Epithelial cell of esophagus (primary cell): ENCODE data around the gene ETFA.

Experiments used
- DNase-seq: peaks from one replicate; pipeline ENCODE4 v3.0.0; 2010; ENCODE audit warnings: low read depth
- H3K4me3 ChIP-seq: 2 replicates; pipeline ENCODE4 v1.5.1; 2011; ENCODE audit warnings: mild to moderate bottlenecking, low read length, control low read depth
- TF ChIP-seq, protein P1 (sequence below): IDR thresholded peaks from 2 replicates; pipeline ENCODE4 v1.5.1; 2011; ENCODE audit warnings: low read depth, mild to moderate bottlenecking, low read length, control low read depth, inconsistent platforms; ENCODE audit not compliant: insufficient read depth; ENCODE audit errors: missing control alignments

The ETFA gene

DNA sequence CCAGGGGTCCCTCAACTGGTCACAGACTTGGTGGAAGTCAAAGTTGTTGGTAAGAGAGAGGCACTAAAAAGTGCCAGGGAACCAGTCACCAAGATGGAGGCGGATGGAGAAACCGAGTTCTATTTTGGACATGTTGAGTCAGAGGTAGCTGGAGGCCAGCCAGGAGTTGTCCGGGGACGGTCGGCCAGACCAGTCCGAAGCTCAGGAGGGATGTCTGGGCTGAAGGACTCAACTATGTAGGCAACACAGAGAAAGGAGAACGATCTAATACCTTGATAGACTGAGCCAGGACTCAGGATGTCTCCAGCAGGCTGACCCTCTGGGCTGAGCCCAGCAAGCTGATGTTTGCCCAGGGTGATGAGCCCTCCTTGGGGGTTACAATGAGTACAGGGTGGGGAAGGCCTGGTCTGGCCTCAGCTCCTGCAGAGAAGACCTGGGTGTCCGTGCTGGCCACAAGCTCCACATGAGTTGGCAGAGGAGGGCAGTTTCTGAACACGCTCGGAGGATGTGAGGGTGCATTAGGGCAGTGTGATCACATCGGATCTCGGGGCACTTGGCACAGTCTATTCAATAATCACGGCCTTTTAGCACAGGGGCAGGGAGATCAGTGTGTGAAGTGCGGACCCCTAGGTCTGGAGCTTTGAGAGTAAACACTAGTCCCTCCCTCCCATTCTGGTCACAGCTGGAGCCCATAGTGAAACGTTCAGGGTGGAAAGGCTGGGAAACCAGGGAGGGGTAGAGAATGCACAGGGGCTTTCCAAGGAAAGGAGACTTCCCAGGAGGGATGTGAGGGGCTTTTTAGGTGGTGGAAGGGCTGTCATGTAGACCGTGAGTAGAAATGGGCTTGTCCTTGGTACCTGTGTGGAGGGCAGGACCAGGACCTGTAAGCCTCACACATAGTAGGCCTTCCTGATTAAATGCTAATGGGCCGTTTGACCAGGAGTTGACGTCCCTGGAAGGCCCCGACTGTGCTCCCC is 111.9 kb downstream of the ETFA start:
- no peak overlapping the region for H3K4me3 ChIP-seq
- peak; percentile 41 for DNase-seq
- TF ChIP-seq, protein P1, sequence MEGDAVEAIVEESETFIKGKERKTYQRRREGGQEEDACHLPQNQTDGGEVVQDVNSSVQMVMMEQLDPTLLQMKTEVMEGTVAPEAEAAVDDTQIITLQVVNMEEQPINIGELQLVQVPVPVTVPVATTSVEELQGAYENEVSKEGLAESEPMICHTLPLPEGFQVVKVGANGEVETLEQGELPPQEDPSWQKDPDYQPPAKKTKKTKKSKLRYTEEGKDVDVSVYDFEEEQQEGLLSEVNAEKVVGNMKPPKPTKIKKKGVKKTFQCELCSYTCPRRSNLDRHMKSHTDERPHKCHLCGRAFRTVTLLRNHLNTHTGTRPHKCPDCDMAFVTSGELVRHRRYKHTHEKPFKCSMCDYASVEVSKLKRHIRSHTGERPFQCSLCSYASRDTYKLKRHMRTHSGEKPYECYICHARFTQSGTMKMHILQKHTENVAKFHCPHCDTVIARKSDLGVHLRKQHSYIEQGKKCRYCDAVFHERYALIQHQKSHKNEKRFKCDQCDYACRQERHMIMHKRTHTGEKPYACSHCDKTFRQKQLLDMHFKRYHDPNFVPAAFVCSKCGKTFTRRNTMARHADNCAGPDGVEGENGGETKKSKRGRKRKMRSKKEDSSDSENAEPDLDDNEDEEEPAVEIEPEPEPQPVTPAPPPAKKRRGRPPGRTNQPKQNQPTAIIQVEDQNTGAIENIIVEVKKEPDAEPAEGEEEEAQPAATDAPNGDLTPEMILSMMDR: no peak

DNA sequence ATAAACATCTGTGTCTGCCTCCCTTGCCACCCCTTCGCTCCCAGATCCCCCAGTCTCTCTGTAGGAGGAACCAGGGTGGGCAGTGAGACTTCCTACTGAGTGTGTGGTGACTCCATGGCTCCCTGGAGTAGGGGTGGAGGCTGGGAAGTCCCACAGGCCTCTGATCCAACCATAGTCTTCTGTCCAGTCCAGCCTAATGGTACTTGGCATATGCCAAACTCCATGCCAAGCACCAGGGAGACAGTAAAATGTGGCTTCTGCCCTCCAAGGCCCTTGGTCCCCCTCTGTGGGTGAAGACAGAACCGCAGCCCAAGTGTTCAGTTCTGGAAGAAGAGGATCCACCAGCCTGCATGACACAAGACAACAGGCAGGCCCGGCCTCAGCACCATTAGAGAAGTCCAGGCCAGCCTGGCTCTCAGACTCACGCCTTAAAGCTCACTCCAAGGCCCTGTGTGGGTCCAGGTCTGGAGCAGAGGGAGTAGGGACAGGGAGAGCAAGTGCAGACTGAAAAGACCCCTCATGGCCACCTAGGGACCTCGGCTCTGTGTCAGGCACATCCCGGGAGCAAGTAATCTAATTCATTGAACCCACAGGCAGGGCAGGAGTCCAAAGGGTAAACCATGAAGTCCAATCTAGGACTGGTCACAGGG is 112.7 kb downstream of the ETFA start:
- no peak overlapping the region for H3K4me3 ChIP-seq
- TF ChIP-seq, protein P1: no peak
- DNase-seq: no peak

DNA sequence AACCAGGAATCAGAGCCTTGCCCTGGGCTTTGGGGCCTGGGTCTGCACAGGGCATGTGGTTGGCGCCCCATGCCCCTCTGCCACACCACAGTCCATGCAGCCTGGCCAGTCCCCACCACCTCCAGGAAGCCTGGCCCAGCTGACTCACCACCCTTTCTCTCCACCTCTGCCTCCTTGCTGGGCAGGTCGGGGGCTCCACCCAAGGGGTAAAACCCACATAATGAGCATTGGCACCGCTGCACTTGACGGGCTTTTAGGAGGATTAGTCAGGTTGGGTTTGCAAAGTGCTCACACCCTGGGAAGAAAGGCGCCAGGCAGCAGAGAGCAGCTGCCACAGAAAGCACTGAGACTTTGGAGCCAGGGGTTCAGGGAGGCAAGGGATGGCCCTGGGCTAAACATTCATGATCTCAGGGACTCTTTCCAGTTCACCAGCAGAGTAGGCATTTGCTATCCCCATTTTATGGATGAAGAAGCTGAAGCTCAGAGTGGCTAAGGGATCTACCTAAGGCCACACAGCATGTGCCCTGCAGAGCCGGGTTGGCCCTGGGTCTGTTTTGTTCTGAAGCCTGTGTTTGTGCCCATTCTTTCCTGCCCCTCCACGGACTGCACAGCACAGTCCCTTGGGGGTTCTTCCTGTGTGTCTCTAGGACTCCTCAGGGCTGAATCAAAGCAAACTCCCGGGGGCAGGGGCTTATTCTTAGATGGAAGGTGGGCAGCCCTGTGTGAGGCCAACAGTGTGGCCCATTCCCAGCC is 113.4 kb downstream of the ETFA start:
- TF ChIP-seq, protein P1: no peak
- H3K4me3 ChIP-seq: no peak overlapping the region
- DNase-seq: peak; percentile 66

DNA sequence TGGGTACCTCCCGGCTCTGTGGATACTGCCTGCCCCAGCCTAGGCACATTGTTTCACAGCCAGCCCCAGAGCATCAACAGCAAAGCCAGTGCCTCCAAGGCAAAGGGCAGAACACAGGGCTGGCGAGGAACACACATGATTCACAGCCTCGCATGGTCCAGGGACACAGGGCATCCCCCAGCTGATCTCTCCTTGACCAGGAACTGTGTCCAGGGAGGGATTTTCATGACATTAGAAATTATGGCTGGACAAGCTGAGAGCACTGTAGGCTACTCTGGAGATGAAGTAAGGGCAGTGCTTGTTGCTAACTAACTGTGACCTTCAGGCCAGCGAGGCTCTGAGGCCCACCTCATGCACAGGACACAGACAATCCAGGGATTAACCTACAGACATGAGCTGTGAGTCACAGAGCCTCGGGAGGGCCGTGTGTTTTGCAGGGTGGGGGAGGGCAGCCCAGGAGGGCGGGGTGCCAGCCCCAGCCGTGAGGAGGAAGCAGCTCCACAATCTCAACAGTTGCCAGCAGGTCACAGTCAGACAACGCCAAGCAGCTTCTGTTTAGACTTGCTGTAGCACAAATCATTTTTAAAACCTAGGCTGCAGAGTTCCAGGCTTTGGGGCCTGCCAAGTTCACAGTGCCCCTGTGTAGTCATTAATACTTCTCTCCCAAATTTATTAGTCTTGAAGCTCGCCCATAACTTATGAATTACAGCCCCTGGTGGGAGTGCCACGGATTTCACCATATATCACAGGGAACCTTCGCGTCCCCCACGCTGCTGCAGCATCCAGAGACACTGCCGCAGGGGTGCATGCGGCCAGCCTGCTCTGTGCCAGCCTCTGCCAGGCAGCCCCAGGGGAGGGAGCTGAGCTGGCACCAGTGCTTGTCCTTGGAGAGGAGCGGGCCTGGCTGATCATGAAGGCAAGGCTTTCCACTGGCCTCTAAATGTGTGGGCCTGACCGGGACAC is 114.7 kb downstream of the ETFA start:
- TF ChIP-seq, protein P1: no peak
- peak; percentile 90 for DNase-seq

DNA sequence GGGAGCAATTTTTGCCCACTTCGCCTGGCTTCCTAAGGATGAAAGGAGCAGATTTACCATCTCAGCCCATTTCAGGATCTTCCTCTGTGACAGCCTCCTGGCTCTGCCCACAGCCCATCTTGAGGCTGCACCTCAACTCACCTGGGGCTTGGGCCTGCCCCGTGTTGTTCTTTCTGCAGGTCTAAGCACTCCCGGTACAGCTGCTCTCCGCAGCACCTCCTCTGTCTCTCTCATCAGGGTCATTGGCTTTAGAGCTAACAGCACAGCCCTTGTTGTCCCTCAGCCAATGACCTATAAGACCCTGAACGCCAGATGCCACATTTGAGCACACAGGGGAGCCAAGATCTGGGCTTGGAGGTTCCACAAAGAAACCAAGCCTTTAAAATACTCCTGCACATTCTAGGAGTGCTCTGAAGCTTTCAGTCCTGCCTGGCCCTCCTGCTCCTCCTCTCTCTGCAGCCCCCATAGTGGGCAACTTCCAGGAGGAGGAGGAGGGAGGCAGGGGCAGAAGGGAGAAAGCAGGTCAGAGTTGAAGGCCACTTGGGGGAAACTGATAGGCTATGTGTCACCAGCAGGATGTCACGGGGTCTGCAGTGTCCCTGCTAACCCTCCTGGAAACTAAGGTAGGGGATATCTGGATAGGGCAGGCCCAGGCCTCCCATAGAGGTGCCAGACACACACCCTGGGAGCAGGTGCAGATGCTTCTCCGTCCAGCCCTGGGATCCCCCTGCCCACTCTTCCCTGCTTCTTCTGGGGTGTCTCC is 115.6 kb downstream of the ETFA start:
- TF ChIP-seq, protein P1: no peak
- H3K4me3 ChIP-seq: no peak overlapping the region
- no peak for DNase-seq

More for the DNA sequence above, 114.7 kb downstream of the ETFA start:
- no peak overlapping the region for H3K4me3 ChIP-seq
